HEK293T (cell line): ENCODE data around the gene CFTR.

Source experiments
- BHLHE40 ChIP-seq: fragments of 450-650 bp; IDR thresholded peaks from 2 replicates; pipeline ENCODE4 v1.6.1; 2016; ENCODE audit warnings: mild to moderate bottlenecking, moderate library complexity, borderline replicate concordance
- CTBP1 ChIP-seq: fragments of 450-650 bp; IDR thresholded peaks from 2 replicates; pipeline ENCODE4 v1.6.1; 2016; ENCODE audit warnings: borderline replicate concordance
- ELF4 ChIP-seq: fragments of 450-650 bp; IDR thresholded peaks from 2 replicates; pipeline ENCODE4 v1.6.1; 2017; ENCODE audit warnings: antibody characterized with exemption
- FOXK2 ChIP-seq: fragments of 450-650 bp; IDR thresholded peaks from 2 replicates; pipeline ENCODE4 v1.6.1; 2016; ENCODE audit warnings: mild to moderate bottlenecking
- FOXM1 ChIP-seq: fragments of 450-650 bp; IDR thresholded peaks from 2 replicates; pipeline ENCODE4 v1.6.1; 2017; ENCODE audit warnings: mild to moderate bottlenecking, borderline replicate concordance
- L3MBTL2 ChIP-seq: fragments of 450-650 bp; conservative IDR thresholded peaks from 2 replicates; pipeline ENCODE4 v1.6.1; 2016; ENCODE audit warnings: mild to moderate bottlenecking
- PKNOX1 ChIP-seq: fragments of 450-650 bp; IDR thresholded peaks from 2 replicates; pipeline ENCODE4 v1.6.1; 2016
- SP1 ChIP-seq: fragments of 450-650 bp; IDR thresholded peaks from 2 replicates; pipeline ENCODE4 v1.6.1; 2017
- SUZ12 ChIP-seq: fragments of 450-650 bp; IDR thresholded peaks from 2 replicates; pipeline ENCODE4 v1.6.1; 2016; ENCODE audit warnings: mild to moderate bottlenecking
- TARDBP ChIP-seq: fragments of 450-650 bp; IDR thresholded peaks from 2 replicates; pipeline ENCODE4 v1.6.1; 2016
- ZNF384 ChIP-seq: fragments of 450-650 bp; IDR thresholded peaks from 2 replicates; pipeline ENCODE4 v1.6.1; 2016

- TF ChIP-seq TARDBP (no peak), ZNF384 (no peak), BHLHE40 (no peak), SP1 (no peak), FOXM1 (no peak), FOXK2 (no peak), SUZ12 (no peak), L3MBTL2 (no peak), PKNOX1 (no peak), ELF4 (no peak), CTBP1 (no peak)
Measured at GRCh38 chr7:117445206-117445605, 34.6 kb upstream of the CFTR start.
